GM12891 (cell line): ENCODE data around the gene NMUR1.

Source experiments
- POLR2A ChIP-seq: IDR thresholded peaks from 2 replicates; pipeline ENCODE4 v1.6.1; 2011; ENCODE audit warnings: low read depth, low read length, control low read depth
- POLR2AphosphoS5 ChIP-seq: IDR thresholded peaks from 2 replicates; pipeline ENCODE4 v1.6.1; 2011; ENCODE audit warnings: low read depth, low read length, control low read depth
- TAF1 ChIP-seq: IDR thresholded peaks from 2 replicates; pipeline ENCODE4 v1.6.1; 2011; ENCODE audit warnings: low read depth, low read length, control low read depth

GRCh38 chr2:231515603-231516002 is 14.6 kb downstream of the NMUR1 start:
- TF ChIP-seq POLR2A (no peak), POLR2AphosphoS5 (no peak), TAF1 (no peak)
